Iris pigment epithelial cell (primary cell): Measurements from ENCODE around the gene SLC22A1.
"Not testable (repeated sequence)": the region's sequence is repeated elsewhere in the genome, so short reads cannot be mapped to it uniquely, and the experiment has no call there.

Source experiments
- DNase-seq: peaks from one replicate; pipeline ENCODE4 v3.0.0-alpha.2; 2011; ENCODE audit warnings: low read depth

Gene SLC22A1

GRCh38 chr6:160124007-160124406 lies 2.4 kb downstream of the SLC22A1 start:
- no peak for DNase-seq

DNA sequence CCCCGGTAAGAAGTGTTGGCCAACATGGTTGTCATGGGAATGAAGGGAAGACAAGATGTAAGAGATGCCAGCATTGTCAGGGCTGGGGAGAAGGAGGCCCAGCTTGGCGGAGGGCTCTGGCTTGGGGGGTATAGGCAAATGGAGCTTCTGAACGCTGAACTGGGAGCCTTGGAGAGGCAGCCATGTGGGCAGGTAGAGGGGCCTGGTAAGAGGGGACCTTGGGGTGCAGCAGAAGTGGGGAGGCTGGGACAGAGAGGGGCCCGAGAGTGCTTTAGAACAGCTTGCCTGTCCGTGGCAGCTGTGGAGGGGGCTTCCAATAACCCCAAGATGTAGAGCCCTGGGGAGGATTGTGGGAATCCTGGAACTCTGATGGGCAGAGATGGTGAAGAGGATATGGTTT lies 3.0 kb downstream of the SLC22A1 start:
- DNase-seq: no peak

- not testable (repeated sequence) for DNase-seq
Measured at GRCh38 chr6:160125105-160125504, 3.5 kb downstream of the SLC22A1 start.

DNA sequence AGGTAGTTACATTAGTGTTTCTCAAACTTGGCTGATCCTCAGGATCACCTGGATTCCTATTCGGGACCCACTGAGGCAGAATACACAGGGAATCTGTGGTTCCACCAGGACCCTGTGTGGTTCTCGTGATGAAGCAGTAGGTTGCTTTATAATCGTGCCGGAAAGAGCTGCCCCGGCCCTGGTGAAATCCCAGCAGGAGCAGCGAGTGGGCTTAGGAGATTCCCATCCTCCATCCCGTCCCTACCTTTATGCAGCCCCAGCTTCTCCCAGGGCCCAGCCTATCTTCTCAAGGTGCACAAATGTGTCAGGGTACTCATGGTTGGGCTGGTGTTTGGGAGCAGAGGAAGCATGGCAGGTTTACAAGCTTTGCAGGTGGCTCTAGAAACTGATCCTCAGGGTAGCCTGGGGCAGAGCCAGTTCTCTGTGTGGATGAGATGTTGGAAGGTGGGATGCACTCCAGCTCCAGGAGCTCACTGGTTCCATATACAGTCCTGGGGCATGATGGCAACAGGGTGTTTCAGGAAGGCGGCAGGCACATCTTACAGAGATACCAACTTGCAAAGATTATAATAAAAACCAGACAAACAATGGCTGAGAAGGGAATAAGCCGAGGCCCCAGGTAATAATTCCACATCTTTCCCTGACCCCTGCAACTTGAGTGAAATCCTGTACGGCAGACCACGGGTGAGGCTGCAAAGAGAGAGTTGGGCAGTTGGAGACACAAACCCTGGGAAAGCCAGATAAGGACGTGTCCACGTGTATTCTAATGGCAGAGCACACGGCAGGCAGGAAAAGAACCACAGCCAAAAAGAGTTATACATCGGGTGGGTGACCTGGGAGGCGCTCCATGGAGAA lies 5.9 kb downstream of the SLC22A1 start:
- no peak for DNase-seq

DNA sequence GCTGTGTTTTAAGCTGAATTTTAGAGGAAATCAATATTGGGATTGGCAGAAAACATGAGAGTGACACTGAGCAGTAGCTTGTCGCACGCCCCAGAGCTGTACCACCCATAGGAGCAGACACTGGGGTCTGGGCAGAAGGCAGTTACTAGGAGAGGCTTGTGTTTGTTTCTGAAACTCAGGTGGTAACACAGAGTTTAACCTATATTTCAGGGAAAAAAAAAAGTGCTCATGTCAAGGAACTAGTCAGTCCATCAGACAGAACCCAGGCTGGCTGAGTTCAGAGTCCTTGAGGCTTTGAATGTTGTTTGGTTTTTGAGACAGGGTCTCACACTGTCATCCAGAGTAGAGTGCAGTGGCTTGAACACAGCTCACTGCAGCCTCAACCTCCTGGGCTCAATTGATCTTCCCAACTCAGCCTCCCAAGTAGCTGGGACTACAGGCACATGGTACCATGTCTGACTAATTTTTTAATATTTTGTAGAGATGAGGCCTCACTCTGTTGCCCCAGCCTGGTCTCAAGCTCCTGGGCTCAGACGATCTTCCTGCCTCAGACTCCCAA lies 6.6 kb downstream of the SLC22A1 start:
- DNase-seq: no peak

GRCh38 chr6:160128879-160129516 lies 7.4 kb downstream of the SLC22A1 start:
- no peak for DNase-seq

DNA sequence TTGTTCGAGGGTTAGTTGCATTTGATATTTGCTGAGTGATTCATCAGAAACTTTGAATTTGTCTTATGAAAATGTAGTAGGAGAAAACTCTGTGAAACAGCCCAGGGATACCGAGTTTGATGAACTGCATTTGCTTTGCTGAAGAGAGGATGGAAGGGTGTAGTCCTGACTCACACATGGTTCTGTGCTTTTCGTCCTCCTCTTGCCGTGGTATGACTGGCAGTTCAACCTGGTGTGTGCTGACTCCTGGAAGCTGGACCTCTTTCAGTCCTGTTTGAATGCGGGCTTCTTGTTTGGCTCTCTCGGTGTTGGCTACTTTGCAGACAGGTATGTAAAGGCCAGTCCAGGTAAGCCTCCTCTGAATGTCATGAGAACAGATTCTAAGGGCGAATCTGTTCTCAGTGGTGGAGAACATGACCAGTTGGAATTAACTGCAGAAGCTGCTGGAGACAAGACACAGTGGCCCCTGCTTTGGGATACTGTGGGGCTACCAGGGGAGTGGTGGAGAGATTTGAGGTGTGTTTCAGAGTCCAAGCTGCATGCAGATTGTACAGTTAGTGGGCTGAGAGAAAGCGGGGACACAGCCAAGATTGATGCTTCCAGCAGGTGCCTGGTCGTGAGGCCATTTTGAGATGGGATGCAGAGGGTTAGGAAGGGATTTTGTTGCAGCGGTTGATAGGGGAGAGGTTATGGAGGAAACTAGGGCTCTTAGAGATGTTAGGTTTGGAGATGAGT lies 8.4 kb downstream of the SLC22A1 start:
- DNase-seq: no peak

- no peak for DNase-seq
Measured at GRCh38 chr6:160130729-160131484, 9.3 kb downstream of the SLC22A1 start.

DNA sequence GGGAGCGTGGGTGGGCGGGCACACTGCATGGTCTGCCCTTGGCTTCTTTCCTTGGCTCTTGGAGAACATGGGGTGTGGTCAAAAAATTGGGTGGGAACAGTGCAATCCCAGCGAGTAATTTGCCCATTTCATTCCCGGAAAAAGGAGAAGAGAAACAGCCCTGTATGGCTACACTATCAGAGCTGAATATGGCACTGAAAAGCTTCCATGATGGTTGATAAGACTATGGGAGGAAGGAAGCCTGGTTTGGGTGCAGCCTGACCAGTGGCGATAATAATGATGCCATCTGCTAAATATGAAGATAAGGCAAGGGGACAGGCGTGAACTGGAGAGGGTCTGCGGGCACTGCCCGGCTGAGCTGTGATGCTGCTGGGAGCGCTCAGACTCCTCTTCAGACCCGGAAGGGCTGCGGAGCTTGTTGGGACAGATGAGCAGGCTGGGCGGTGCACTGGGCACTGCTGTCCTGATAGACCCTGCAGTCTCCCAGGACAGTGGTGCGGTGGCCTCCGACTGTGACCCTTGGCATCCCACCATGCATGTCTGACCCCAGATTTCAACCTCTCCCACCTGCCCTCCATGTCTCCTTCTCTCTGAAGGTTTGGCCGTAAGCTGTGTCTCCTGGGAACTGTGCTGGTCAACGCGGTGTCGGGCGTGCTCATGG lies 10.2 kb downstream of the SLC22A1 start:
- no peak for DNase-seq

DNA sequence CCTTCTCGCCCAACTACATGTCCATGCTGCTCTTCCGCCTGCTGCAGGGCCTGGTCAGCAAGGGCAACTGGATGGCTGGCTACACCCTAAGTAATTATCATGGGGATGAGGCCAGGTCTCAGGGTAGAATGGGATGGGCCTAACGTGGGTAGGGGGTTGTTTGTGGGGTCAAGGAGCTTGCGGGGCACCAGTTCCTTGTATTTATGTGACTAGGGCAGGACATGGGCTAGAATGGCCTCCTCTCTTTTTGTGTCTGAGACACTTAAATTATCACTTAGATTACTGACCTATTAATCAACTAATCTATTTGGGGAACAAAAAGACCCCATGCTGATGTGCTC lies 10.7 kb downstream of the SLC22A1 start:
- DNase-seq: no peak

DNA sequence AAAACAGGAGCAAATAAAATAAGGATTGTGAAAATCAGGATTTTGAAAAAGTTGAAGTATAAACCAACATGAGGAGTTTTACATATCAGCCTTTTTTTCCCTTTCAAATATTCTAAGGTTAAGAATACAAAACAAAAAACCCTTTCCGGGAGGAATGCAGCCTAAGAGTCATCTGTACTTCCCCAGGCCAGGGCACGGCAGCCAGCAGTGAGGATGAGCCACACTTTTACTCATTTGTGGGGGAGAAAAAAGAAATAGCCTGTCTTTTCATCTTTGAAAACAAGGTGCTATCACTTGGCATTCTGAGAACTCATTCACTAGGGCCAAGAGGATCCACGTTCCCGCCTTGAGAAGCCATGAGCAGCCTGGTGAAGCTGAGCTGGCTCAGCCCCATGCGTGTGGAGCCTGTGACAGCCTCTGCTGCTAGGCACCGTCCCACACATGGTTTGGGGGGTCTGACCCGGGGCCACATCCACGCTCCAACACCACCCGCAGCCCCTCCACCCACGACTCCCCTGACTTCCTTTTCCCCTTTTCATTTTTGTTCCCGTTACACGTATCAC lies 11.2 kb downstream of the SLC22A1 start:
- peak; percentile 62 for DNase-seq

- no peak for DNase-seq
Measured at GRCh38 chr6:160133441-160134336, 12.1 kb downstream of the SLC22A1 start.

GRCh38 chr6:160134337-160134751 lies 12.7 kb downstream of the SLC22A1 start:
- DNase-seq: not testable (repeated sequence)

- DNase-seq: no peak
Measured at GRCh38 chr6:160134779-160135547, 13.3 kb downstream of the SLC22A1 start.

DNA sequence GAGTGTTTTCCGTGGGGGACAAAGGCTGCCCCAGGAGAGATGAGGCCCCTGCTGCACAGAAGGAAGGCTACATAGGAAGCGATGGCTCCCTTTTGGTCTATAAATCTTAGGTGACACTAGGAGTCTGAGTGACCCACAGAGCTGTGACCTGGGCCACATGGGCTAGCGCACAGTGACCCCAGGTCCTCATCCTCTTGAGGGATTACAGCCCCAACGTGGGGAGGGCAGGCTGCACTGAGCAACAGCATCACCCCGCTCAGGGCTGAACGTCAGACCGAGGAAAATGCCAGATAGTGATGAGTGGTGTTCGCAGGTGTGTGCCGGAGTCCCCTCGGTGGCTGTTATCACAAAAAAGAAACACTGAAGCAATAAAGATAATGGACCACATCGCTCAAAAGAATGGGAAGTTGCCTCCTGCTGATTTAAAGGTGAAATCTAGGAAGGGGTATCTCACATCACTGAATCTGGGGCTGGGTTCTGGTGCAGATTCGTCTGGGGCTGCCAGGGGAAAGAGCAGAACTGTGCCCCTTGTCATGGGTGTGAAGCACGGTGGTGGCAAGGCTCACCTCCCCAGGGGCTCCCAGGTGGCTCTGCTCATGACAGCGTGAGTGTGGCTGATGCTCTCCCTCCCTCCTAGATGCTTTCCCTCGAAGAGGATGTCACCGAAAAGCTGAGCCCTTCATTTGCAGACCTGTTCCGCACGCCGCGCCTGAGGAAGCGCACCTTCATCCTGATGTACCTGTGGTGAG lies 14.5 kb downstream of the SLC22A1 start:
- no peak for DNase-seq

DNA sequence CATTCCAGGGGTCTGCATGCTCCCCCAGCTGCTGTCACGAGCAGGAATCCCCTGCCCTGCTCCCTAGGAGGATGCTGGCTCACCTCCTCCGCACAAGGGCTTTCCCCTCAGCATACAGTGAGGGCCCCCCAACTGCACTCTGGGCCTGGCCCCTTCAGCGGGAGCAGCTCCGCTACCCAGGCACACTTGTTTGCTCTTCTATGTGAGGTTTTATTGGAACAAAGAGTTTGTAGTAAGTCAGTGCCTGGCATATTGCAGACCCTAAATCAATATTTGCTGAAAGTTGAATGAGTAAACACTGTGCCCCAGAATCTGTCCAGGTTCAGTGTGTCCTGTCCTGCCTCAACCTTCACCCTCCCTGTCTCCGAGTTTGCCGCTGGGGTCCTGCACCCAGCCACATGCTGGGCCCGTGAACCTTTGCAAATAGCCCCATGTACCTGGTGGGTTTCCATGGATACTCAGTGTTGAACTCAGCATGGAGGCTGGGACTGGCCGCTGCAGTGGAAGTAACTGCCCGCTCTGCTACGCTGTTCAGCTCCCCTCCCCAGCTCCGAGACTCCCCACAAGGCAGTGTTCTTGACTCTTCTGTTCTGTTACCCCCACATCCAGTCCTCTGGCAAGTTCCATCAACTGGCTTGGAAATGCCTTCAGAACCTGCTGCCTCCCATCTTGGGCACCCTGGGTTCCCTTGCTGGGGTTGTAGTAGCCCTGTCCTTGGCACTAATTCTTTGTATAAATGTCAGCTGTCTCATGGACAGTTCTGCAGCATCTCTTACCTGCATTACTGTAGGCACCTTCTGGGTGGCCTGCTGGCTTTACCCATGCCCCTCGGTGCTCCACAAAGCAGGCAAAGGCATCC lies 15.7 kb downstream of the SLC22A1 start:
- DNase-seq: no peak
